ENCODE results near the gene DCC. TPM values are rescaled to one million over a fixed set of nuclear protein-coding genes. Genes with fewer than 3 reads are reported as not detected.

The DCC gene
- total and polyA plus RNA-seq, 2 experiments from 2014 or later = 0.53 to 0.73 TPM

DNA sequence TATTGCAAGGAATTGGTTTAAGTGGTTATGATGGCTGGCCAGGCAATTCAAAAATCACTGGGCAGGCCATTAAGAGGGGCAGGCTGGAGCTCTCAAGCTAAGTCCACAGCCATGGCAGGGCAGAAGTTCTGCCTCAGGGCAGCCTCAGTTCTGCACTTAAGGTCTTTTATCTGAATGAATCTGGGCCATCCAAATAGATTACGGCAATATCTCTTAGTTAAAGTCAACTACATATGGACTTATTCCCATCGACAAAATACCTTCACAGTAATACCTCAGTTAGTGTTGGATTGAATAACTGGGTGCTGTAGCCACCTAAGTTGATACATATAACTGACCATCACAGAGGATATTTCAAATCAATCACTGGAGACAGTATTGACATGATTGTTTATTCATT lies 979.6 kb downstream of the DCC start:
- no peaks in the 10 kb centered on the region for H3K36me3 Mint-ChIP-seq (ENCODE audit: low read depth)
- H3K4me1 Mint-ChIP-seq = no peaks in the 10 kb centered on the region
- no peak for TF ChIP-seq ZNF331 (CRISPR knock-in tag; IDR thresholded peaks at IDR 0.05; ENCODE audit: low read depth)
- TF ChIP-seq POLR2AphosphoS5 (IDR thresholded peaks at IDR 0.05; ENCODE audit: low read depth) = no peak
- TF ChIP-seq ZNF114 (CRISPR knock-in tag; IDR thresholded peaks at IDR 0.05) = no peak
- TF ChIP-seq STAT1 (IDR thresholded peaks at IDR 0.05; ENCODE audit: unreplicated experiment) = no peak
- TF ChIP-seq, protein P1, sequence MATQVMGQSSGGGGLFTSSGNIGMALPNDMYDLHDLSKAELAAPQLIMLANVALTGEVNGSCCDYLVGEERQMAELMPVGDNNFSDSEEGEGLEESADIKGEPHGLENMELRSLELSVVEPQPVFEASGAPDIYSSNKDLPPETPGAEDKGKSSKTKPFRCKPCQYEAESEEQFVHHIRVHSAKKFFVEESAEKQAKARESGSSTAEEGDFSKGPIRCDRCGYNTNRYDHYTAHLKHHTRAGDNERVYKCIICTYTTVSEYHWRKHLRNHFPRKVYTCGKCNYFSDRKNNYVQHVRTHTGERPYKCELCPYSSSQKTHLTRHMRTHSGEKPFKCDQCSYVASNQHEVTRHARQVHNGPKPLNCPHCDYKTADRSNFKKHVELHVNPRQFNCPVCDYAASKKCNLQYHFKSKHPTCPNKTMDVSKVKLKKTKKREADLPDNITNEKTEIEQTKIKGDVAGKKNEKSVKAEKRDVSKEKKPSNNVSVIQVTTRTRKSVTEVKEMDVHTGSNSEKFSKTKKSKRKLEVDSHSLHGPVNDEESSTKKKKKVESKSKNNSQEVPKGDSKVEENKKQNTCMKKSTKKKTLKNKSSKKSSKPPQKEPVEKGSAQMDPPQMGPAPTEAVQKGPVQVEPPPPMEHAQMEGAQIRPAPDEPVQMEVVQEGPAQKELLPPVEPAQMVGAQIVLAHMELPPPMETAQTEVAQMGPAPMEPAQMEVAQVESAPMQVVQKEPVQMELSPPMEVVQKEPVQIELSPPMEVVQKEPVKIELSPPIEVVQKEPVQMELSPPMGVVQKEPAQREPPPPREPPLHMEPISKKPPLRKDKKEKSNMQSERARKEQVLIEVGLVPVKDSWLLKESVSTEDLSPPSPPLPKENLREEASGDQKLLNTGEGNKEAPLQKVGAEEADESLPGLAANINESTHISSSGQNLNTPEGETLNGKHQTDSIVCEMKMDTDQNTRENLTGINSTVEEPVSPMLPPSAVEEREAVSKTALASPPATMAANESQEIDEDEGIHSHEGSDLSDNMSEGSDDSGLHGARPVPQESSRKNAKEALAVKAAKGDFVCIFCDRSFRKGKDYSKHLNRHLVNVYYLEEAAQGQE (IDR thresholded peaks at IDR 0.05; ENCODE audit: unreplicated experiment) = no peak
- no peak for TF ChIP-seq JUNB (IDR thresholded peaks at IDR 0.05; ENCODE audit: unreplicated experiment)
- no peak for TF ChIP-seq EZH2phosphoT487 (IDR thresholded peaks at IDR 0.05; ENCODE audit: unreplicated experiment)
- TF ChIP-seq NANOG (IDR thresholded peaks at IDR 0.05; ENCODE audit: borderline replicate concordance) = no peak
- TF ChIP-seq, protein P2, sequence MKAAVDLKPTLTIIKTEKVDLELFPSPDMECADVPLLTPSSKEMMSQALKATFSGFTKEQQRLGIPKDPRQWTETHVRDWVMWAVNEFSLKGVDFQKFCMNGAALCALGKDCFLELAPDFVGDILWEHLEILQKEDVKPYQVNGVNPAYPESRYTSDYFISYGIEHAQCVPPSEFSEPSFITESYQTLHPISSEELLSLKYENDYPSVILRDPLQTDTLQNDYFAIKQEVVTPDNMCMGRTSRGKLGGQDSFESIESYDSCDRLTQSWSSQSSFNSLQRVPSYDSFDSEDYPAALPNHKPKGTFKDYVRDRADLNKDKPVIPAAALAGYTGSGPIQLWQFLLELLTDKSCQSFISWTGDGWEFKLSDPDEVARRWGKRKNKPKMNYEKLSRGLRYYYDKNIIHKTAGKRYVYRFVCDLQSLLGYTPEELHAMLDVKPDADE (IDR thresholded peaks at IDR 0.05) = no peak
- no peak for TF ChIP-seq EZH2 (IDR thresholded peaks at IDR 0.05; ENCODE audit: low read depth, unreplicated experiment)
- TF ChIP-seq CREB1 (CRISPR knock-in tag; IDR thresholded peaks at IDR 0.05; ENCODE audit: low read depth) = no peak
- TF ChIP-seq ZNF462 (CRISPR knock-in tag; IDR thresholded peaks at IDR 0.05) = no peak
- TF ChIP-seq CTCF (conservative IDR thresholded peaks at IDR 0.05; ENCODE audit: low read depth in 2 of 2) = no peak
- H3K27me3 Mint-ChIP-seq (ENCODE audit: insufficient read depth, low read depth, poor library complexity) = peaks cover 4% of the 10 kb centered on the region
- no peaks in the 10 kb centered on the region; the same call in 2 of the 3 replicates for H3K9me3 Mint-ChIP-seq
- no peak overlapping the region for H3K4me2 ChIP-seq
- no peaks in the 10 kb centered on the region for H3K27me3 ChIP-seq (ENCODE audit: insufficient read depth)
- H3K27ac Mint-ChIP-seq = no peak overlapping the region
- DNase-seq (ENCODE audit: low spot score) (no peak), ATAC-seq (no peak)
- H3K4me3 Mint-ChIP-seq = no peak overlapping the region
- H3K79me2 ChIP-seq (replicated peaks; ENCODE audit: insufficient read depth) = no peaks in the 10 kb centered on the region
- H3F3A ChIP-seq (replicated peaks; ENCODE audit: low read depth) = no peaks in the 10 kb centered on the region
- H3K9me2 ChIP-seq (ENCODE audit: insufficient read depth) = peaks cover 9% of the 10 kb centered on the region; the same call in 1 of the 2 replicates
- H3K4me3 ChIP-seq = no peak overlapping the region
- H3K4me1 ChIP-seq (ENCODE audit: insufficient read depth) = no peaks in the 10 kb centered on the region
- no peak overlapping the region for H3K27ac ChIP-seq (ENCODE audit: low read depth)
- H4K20me1 ChIP-seq (replicated peaks; ENCODE audit: insufficient read depth) = no peaks in the 10 kb centered on the region
- H3K36me3 ChIP-seq (ENCODE audit: insufficient read depth) = no peaks in the 10 kb centered on the region
- no peak overlapping the region for H2AFZ ChIP-seq

All from GM23338 (cell line).